ENCODE data around the gene TLR2. TPM values are rescaled to one million over a fixed set of nuclear protein-coding genes. Genes with fewer than 3 reads are reported as not detected.

TLR2 gene
- total and polyA plus RNA-seq, 7 donors: 4.3 to 25.0 (median 10.2) TPM

- H3K4me3 ChIP-seq: no peak overlapping the region
- 69 to 77% methylated on average over 3 of the region's 3 CpGs for WGBS, 2 donors
- TF ChIP-seq EP300 (IDR thresholded peaks at IDR 0.05) (no peak), CTCF (IDR thresholded peaks at IDR 0.05) (no peak), POLR2AphosphoS5 (IDR thresholded peaks at IDR 0.05) (no peak), POLR2A (IDR thresholded peaks at IDR 0.05) (no peak)
- H3K27me3 ChIP-seq: no peaks in the 10 kb centered on the region
- no peaks in the 10 kb centered on the region for H3K9me3 ChIP-seq
- no peak for DNase-seq
- intact Hi-C loops (cut with DNase I): no loop called here
- peaks cover 0 to 3% (median 0%) of the 10 kb centered on the region in 4 donors for H3K4me1 ChIP-seq
- peak overlapping the region; percentile 24 to 59 (median 38) for H3K27ac ChIP-seq
- no peaks in the 10 kb centered on the region for H3K36me3 ChIP-seq
Measured at GRCh38 chr4:153651116-153651515, 33.0 kb upstream of the TLR2 start.

GRCh38 chr4:153651587-153651986 lies 32.5 kb upstream of the TLR2 start:
- Histone ChIP-seq H3K4me1 (peaks cover 0 to 3% (median 0%) of the 10 kb centered on the region in 4 donors), H3K27me3 (no peaks in the 10 kb centered on the region), H3K36me3 (no peaks in the 10 kb centered on the region), H3K4me3 (no peak overlapping the region), H3K27ac (peak overlapping the region in 3 of 4 donors; percentile 58 to 61 (median 59)), H3K9me3 (no peaks in the 10 kb centered on the region)
- TF ChIP-seq POLR2AphosphoS5 (IDR thresholded peaks at IDR 0.05) (peak in 2 of 4 donors; percentile 36 to 56), CTCF (IDR thresholded peaks at IDR 0.05) (no peak)
- DNase-seq: peak; percentile 80
- WGBS, 2 donors: 34 to 49% methylated on average over 5 of the region's 5 CpGs
- intact Hi-C loops (cut with DNase I): no loop called here

GRCh38 chr4:153652051-153652784 lies 31.9 kb upstream of the TLR2 start:
- Histone ChIP-seq H3K4me3 (no peak overlapping the region), H3K27me3 (no peaks in the 10 kb centered on the region), H3K4me1 (peaks cover 0 to 3% (median 0%) of the 10 kb centered on the region in 4 donors), H3K36me3 (no peaks in the 10 kb centered on the region), H3K27ac (peak overlapping the region in 3 of 4 donors; percentile 58 to 61 (median 59)), H3K9me3 (no peaks in the 10 kb centered on the region)
- TF ChIP-seq EP300 (IDR thresholded peaks at IDR 0.05) (no peak), POLR2AphosphoS5 (IDR thresholded peaks at IDR 0.05) (peak in 2 of 4 donors; percentile 17 to 28)
- DNase-seq: no peak
- intact Hi-C loops (cut with DNase I): no loop called here
- WGBS, 2 donors: 75 to 85% methylated on average over 11 of the region's 11 CpGs

- peaks cover 0 to 3% (median 0%) of the 10 kb centered on the region in 4 donors for H3K4me1 ChIP-seq
- no peak for TF ChIP-seq EP300 (IDR thresholded peaks at IDR 0.05)
- no peak for TF ChIP-seq POLR2A (IDR thresholded peaks at IDR 0.05)
- no peak for TF ChIP-seq POLR2AphosphoS5 (IDR thresholded peaks at IDR 0.05)
- TF ChIP-seq CTCF (IDR thresholded peaks at IDR 0.05): no peak
- 63 to 70% methylated on average over 4 of the region's 4 CpGs for WGBS, 2 donors
- DNase-seq: no peak
- no peaks in the 10 kb centered on the region for H3K9me3 ChIP-seq
- H3K27ac ChIP-seq: peak overlapping the region in 3 of 4 donors; percentile 42 to 52 (median 48)
- H3K36me3 ChIP-seq: no peaks in the 10 kb centered on the region
- intact Hi-C loops (cut with DNase I): no loop called here
- H3K4me3 ChIP-seq: peak overlapping the region in 1 of 4 donors; percentile 18
- H3K27me3 ChIP-seq: no peaks in the 10 kb centered on the region
Measured at GRCh38 chr4:153655002-153655541, 29.0 kb upstream of the TLR2 start.

GRCh38 chr4:153655928-153656327 lies 28.2 kb upstream of the TLR2 start:
- Histone ChIP-seq H3K9me3 (no peaks in the 10 kb centered on the region), H3K4me3 (peak overlapping the region in 1 of 4 donors; percentile 18), H3K36me3 (no peaks in the 10 kb centered on the region), H3K27ac (peak overlapping the region in 3 of 4 donors; percentile 42 to 52 (median 48)), H3K27me3 (no peaks in the 10 kb centered on the region), H3K4me1 (peaks cover 0 to 3% (median 2%) of the 10 kb centered on the region in 4 donors)
- TF ChIP-seq POLR2AphosphoS5 (IDR thresholded peaks at IDR 0.05) (peak in 3 of 4 donors; percentile 32 to 56 (median 37)), CTCF (IDR thresholded peaks at IDR 0.05) (no peak), EP300 (IDR thresholded peaks at IDR 0.05) (no peak), POLR2A (IDR thresholded peaks at IDR 0.05) (no peak)
- DNase-seq: peak; percentile 74
- intact Hi-C loops (cut with DNase I): no loop called here
- 80 to 88% methylated on average over 4 of the region's 4 CpGs for WGBS, 2 donors
